CD1c-positive myeloid dendritic cell (primary cell): ENCODE data around the gene COL4A2.

ENCODE experiments used
- DNase-seq: peaks from one replicate; pipeline ENCODE4 v3.0.0-alpha.2; 2016; ENCODE audit errors: extremely low spot score

The COL4A2 gene

DNA sequence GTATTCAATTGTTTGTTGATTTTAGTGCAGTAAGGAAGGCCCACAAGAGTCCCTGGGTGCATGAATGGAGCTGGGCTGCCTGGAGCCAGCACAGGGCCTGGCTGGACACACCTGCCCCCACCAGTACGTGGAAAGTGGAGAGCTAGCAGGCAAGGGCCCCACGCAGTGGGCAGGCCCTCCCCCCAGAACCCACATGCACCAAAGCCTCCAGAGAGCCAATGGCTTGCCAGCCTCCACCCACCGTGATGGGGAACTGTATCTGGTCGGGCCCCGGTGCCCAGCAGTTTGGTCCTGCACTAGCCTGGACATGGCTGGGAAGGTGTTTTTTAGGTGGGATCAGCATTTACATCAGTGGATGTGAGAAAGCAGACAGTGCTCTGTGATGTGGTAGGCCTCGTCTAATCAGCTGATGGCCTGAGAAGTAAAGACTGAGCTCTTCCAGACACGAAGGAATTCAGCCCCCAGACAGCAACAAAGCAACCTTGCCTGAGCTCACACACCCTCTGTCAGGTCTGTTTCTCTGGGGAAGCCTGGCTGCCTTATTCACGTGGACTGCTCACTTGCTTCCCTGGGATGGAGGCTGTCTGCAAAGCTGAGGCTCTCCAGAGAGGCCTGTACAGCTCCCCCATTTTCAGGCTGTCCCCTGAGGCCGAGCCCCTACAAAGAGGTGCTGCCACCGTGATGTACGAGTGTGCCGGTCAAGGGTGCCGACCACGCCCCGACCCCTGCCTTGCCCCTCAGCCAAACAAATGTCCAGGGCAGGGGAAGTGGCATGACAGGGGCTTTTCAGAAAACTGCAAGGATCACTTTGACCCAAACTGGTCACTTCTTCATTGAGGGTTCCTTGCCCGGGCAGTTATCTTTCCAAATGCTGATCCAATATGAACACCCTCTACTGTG is 226.9 kb downstream of the COL4A2 start:
- no peak for DNase-seq

DNA sequence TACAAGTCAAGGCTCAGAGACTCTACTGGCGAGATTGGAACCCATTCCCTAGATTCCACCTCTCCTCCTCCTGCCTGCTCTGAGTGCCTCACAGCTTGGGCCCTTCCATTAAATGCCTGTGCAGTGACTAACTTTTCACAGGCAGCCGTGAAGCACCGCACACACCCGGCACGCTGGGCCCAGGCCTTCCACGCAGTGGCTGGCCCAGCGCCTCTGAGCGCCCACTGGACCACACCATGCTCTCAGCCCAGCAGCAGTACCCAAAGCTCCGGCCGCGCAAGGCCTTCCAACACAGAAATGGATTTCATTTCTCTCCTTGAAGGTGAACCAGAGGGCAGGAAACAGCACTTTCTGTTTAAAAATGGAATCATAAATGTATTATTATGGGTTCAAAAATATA is 228.4 kb downstream of the COL4A2 start:
- DNase-seq, result no peak

DNA sequence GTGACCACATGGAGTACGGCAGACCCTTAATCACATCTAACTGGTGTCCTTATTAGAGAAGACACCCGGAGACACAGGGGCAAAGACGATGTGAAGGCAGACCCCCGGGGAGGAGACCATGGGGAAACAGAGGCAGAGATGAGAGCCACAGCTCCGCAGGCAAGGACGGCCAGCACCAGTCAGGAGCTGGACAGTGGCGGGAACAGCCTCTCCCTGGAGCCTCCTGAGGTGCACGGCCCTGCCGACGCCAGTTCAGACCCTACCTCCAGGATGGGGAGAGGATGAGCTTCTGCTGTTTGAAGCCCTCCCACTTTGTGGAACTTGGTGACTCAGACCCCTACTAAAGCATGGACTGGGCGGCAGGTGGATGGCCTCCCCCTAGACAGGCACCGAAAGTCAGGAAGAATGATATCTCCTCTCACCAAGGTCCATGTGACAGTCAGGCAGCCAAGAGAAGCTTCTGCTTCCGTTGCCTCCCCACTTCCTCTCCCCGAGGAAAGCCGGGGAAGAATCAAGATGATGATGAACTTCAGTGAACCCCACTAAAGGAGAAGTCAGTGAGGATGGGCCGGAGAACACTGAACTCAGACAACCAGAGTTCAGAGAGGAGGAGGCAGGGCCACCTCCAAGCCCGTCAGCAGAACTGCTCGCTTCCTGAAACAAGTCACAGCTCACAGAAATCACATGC is 229.1 kb downstream of the COL4A2 start:
- peak; percentile 96 for DNase-seq

DNA sequence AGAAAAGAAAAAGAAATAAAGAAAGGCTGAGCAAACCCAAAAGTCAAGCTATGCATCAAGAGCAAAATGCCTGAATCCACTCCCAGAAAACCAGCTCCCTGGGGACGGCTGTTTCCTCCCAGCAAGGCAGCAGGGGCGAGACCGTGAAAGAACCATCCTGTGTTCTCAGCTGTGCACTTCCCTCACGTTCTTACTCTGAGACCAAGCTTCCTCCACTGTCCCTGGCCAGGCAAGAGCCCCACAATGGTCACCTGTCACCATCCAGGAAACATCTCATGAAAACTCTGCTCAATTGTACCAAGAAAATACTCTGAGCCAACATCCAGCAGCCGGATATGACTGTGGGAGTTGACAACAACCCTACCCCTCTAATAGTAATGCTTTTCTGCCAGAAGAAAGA is 231.5 kb downstream of the COL4A2 start:
- DNase-seq, result peak; percentile 43

DNA sequence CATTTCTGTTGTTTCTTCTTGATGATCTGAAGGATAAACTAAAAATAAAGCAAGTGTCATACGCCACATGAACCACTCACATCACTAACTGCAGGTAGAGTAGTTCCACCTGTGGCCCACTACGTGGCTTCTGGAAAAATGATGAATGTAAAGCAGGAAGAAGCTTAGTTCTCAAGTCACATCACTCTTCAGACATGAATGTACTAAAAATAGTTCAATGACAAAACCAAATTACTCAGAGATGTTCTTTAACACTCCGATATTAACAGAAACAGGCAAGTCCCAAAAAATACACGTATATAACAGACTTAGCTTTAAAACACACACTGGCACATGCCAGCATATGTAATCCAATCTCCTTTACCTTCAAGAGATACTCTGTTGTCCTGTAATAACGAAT is 232.8 kb downstream of the COL4A2 start:
- no peak for DNase-seq

DNA sequence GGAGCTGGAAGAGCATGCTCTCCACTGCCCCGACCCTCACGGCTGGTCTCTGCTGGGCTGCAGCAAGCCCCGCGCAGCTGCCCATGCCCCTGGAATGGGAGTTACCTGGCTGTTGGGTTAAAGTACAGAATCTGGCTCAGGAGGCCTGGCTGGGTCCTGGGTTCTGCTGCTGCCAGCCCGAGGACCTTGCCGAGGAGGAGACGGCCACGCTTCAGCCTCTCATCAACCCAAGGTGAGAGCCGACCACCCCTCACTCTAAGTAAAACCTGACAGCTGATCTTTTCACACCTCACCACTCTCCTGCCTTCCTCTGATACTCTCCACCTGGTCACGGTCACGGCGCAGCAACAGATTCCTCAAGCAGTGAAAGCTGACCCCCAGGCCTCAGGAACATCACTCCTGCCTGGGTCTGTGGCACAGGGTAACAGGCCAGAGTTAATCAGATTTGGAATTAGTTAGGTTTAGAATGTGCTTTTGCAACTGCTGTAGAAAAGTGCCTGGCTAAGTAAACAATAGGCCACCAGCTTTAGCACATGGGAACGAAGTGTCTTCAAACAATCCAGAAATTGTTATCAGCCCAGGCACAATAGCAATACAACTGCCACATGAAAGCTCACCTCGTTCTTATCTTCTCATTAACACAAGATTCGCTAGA is 233.9 kb downstream of the COL4A2 start:
- no peak for DNase-seq

DNA sequence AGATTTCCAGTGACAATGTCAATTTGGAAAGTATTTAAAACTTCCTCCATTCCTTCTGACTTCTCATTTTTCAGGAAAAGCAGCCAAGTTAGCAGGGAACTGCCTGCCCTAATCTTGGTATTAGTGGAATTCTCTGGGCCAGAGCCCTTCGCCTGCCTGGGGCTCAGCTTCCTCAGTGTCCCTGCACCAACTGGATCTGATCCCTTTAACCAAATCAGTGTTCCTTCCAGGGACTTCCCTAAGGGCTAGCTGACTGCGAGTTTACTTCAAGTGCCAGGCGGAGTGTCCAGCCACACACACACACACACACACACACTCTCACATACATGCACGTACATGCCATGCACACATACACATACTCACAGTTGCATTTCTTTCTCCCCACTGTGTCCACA is 234.4 kb downstream of the COL4A2 start:
- no peak for DNase-seq

DNA sequence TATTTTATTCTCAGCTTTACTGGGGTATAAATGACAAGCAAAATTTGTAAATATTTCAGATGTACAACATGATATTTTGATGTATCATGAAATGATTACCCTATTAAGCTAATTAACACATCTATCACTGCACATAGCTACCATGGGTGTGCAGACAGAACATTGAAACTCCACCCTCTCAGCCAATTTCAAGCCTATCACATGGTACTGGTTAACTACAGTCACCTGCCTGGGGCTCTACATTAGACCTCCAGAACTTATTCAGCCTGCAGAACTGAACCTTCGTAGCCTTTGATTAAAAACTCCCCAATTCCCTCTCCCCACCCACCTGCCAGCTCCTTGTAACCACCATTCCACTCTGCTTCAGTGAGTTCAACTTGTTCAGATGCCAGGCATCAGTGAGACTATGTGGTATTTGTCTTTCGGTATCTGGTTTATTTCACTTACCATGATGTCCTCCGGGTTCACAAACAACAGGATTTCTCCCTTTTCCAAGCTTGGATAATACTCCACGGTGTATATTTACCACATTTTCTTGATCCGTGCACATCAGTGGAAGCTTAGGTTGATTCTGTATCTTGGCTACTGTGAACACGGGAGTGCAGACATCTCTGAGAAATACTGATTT is 235.2 kb downstream of the COL4A2 start:
- no peak for DNase-seq

DNA sequence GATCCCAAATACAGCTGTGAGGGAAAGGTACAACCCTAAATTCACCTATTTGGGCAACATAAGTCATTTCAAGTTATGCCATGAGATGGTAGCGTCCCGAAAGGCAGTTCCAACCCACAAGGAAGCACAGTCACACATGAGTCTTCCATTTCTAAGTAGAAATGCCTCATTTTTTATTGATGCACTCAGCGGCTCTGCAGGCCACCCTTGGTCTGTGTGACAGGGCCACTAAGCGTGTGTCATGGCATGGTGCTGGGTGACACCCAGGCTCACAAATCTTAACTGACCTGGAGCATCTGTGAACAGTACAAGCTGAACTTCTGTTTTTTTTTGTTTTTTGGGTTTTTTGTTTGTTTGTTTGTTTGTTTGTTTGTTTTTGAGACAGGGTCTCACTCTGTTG is 239.3 kb downstream of the COL4A2 start:
- no peak for DNase-seq

DNA sequence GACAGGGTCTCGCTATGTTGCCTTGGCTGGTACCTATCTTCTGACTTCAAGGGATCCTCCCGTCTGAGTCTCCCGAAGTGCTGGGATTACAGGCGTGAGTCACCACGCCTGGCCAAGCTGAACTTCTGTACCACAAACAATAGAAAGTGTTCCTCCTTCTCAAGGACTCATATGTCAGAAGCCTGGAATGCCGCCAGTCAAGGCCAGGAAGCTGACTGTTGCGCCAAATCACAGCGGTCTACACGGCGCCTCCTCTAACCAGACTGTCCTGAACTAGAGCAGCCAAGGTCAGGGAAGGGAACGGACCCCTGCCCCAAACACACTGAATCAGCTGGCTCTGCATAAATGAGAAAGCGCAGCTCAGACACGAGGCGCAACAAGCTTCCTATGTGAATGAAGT is 239.8 kb downstream of the COL4A2 start:
- peak; percentile 48 for DNase-seq

DNA sequence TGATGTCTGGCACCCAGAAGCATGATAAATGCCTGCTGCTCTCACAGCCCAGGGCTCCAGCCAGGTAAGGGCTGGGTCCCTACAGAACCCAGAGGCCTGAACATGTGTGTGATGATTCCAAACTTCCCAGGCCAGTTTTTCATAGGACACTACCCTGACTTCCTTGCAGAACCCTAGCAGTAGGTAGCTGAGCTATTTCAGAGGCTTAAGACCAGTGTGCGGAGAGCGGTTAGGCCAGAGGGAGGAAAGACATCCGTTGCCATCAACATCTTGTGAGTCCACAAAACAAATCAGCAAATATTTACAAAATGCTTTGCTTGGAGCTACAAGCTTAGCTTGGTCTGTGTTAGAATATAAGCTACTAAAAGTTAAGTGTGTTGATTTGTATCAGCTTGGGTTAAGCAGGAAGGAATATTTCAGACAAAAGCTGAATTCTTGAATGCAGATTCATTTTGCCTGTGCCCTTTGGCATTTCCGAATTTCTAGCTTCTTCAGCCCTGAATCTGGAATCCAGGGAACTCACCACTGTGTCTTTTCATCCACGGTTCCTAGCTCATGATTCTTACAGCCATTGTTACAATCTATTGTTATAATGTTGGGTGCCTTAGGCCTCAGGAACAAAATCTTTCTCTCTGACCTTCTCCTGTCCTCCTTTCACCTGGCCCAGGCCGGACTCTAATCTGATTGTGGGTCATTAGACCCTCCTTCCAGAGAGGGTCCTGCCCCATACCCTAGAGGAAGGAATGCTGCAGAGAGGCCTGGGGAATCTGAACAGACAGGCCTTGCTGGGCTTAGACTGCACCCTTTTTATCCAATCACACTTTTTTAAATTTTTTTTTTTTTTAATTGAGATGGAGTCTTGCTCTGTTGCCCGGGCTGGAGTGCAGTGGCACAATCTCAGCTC is 242.1 kb downstream of the COL4A2 start:
- no peak for DNase-seq

DNA sequence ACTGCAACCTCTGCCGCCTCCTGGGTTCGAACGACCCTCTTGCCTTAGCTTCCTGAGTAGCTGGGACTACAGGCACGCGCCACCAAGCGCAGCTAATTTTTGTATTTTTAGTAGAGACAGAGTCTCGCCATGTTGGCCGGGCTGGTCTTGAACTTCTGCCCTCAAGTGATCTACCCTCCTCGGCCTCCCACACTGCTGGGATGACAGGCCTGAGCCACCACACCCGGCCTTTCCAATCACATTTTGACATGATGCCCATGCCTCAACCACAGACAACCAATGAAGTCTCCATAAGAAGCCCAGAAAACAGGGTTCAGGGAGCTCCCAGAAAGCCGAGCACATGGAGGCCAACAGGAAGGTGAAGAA is 242.7 kb downstream of the COL4A2 start:
- DNase-seq, result no peak

DNA sequence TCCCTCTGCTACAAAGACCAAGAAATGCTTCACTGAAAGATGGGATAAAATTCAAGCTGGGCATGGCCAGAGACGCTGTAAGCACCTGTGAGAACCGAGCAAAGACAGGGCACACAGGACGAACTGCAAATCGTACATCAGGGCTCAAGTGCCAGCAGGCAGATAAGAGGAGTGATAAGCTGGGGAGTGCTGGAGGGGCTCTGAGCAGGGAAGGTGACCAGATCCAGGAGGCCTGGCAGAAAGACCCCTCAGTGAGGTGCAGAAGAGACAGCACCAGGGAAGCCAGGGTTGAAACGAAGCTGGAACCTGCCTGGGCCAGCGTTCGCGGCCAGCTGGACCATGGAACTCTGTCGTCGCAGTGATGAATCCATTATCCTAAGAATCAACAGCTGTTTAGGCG is 244.2 kb downstream of the COL4A2 start:
- no peak for DNase-seq

DNA sequence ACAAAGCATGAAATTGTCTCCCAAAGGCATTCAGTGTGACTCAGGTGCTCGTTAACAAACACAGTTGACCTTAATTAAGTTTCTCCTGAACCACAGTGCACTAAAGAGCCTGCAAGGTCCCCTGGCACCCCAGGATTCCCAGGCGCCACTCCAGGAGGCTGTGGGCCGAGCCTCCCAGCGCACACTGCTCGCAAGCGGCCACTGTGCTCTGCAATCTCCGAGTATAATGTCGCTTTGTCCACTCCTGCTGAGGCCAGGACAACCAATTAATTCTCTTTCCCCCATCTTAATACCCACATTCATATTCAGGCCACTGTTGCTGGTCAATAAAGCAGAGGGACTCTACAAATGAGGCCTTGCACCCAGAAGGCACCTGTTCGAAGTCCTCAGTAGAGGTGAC is 245.7 kb downstream of the COL4A2 start:
- no peak for DNase-seq

DNA sequence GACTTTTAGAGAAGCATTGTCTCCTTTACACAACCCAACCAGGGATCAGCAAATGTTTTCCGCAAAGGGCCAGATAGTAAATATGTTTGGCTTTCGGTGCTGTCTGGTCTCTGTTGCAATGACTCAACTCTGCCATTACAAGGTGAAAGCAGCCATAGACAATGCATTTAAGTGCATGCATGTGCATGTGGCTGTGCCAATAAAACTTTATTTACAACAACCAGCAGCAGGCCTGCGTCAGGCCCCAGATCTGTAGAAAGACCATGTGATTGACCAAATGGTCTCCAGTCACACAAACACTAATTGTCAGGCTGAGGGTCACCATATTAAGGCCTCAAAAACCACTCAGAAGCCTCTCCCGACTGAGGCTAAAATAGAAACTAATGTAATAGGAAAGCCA is 246.3 kb downstream of the COL4A2 start:
- no peak for DNase-seq

DNA sequence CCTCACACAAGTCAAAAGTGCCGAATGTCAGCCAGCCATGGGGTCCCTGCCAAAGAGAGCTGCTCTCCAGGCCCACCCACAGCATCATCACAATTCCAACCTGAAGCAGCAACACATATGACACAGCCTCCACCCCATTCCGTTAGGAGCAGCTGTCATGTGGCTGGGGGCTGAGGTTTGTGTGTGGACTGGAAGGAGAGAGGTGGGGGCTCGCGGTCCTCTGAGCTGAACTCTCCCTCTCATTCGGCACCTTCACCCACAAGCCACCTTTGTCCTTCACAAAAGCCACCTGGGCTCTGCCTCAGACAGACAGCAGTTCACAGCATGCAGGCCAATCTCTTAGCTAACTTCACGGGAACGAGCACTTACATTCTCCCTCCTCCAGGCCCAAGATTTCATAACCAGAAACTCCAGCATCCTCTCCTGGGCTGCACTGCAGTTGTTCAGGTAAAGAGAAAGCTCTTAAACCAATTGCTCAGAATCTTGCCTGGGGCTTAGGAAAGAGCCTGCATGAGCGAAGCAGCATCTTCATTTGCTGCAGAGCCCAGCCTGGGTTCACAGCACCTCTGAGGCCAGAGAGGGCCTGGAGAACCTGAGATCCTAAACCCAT is 247.2 kb downstream of the COL4A2 start:
- no peak for DNase-seq

DNA sequence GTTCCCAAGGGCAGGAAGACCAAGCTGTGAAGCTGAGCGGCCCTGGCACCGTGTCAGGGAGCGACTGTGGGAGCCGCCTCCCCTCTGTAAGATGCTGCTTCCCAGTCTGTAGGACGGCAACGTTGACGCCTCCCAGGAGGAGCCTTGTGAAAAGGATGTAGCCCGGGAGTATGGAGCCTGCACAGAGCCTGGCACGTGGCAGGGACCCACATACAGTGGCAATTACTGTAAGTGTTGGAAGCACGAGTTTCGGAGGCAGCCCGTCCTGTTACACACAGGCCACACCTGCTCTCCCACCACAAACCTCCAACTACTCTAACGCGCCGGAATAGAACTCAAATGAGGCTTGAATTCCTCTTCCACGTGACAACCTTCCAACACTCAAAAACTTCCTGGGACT is 247.9 kb downstream of the COL4A2 start:
- no peak for DNase-seq

DNA sequence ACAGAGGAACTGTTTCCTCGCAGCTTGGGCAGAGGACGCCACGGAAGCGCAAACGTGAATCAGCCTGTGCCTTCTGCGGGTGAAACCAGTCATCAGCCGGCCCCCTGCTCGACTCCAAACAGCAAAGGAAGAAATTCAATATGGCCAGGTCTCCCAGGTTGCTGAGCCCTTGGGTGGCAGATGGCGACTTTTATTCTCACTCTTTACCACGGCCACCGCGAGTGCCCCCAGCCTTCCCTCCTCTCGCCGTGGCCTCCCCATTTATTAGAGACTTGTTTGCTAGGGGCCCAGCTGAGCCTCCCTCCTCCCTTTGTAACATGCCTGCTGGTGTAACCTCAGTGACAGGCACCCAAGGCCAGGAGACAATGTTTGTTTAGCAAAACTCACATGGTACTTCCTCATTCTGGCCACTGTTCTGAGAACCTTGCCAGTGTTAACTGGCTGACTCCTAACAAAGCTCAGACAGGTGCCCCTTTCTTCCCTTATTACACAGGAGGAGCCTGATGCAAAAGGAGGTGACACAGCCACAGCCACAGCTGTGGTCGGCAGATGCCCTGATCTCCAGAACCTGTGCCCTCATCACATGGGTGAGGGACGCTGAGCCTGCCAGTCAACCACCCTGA is 248.6 kb downstream of the COL4A2 start:
- peak; percentile 48 for DNase-seq

DNA sequence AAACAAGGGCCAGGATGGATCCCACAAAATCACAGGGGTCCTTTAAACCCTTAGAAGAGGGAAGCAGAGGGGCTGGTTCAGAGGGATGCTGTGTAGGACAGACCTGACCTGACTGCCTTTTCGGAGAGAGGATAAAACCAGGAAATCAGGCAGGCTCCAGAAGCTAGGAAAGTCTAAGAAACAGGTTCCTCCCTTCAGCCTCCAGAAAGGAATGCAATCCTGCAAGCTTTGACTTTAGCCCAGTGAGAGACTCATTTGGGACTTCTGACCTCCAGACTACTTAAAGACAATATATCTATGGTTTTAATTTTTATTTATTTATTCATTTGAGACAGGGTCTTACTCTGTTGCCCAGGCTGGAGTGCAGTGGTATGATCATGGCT is 249.1 kb downstream of the COL4A2 start:
- DNase-seq, result no peak

DNA sequence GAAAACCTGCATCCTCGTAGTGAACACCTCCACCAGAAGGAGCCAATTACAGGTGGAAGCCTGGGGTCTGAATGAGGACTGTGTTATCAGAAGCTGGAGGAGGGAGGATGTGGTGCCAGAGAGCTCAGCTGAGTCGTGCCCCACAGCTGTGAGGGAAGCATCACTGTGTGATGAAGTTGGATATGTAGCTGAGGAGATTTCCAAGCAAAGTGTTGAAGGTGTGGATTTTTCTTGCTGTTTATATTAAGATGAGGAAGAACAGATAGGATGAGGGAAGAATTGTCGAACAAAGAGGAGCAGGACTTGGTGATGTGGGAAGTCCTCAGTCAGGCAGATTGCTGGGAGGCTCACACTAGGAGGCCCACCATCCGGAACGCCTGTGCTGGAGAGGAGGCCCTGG is 250.0 kb downstream of the COL4A2 start:
- DNase-seq, result no peak
